GM12878 (cell line): ENCODE results near the gene INTS6. TPM values are rescaled to one million over a fixed set of nuclear protein-coding genes. Genes with fewer than 3 reads are reported as not detected.

Experiments
- ATAC-seq: fragments of 200-7000 bp; cut with Tn5 transposase; 3 replicates; pipeline ENCODE4 v1.9.1; 2020; ENCODE audit warnings: mild to moderate bottlenecking, moderate library complexity
- BruUV-seq: library from RNA; stranded (reverse); fragments of 400-500 nt; replicated peaks from 2 replicates; lab custom pipeline; 2021; lab: Mats Ljungman, UMichigan
- CTCF ChIA-PET: fragments of 300-600 bp; sonication (Branson Sonifier 250); formaldehyde crosslinking; extraction: SDS; loops from one replicate; lab custom pipeline; 2021; ENCODE audit warnings: inconsistent platforms; lab: Yijun Ruan, JAX
- POLR2A ChIA-PET: fragments of 350-600 bp; formaldehyde crosslinking; extraction: SDS; loops from one replicate; lab custom pipeline; 2021; ENCODE audit warnings: inconsistent platforms; lab: Charles Lee
- RAD21 ChIA-PET: fragments of 300-600 bp; sonication (Branson Sonifier 250); formaldehyde crosslinking; loops from one replicate; lab custom pipeline; 2023; ENCODE audit warnings: antibody characterized with exemption; ENCODE audit not compliant: unreplicated experiment; lab: Charles Lee
- SMC1A ChIA-PET: fragments of 300-600 bp; sonication (Branson Sonifier 250); formaldehyde crosslinking; loops from one replicate; lab custom pipeline; 2023; ENCODE audit not compliant: unreplicated experiment, uncharacterized antibody; lab: Charles Lee
- DNase-seq: peaks from one replicate; pipeline ENCODE4 v3.0.0-alpha.2; 2011; ENCODE audit warnings: low read depth, low spot score
- FAIRE-seq: peaks from 3 replicates; lab custom pipeline; 2011; peaks lifted over from hg19 to GRCh38; lab: Jason Lieb, UNC
- H2AFZ ChIP-seq: 2 replicates; pipeline ENCODE4 v1.6.0; 2011; ENCODE audit warnings: low read depth, low read length, control low read depth; ENCODE audit not compliant: control insufficient read depth
- H3K27ac ChIP-seq: 2 replicates; pipeline ENCODE4 v1.5.1; 2011; ENCODE audit warnings: control low read depth; ENCODE audit not compliant: control insufficient read depth, insufficient read depth
- H3K27me3 ChIP-seq, 2 experiments: replicated peaks in 1 of 2; 2 replicates each; pipeline versions ENCODE4 v1.6.0 to v1.6.1; 2011; ENCODE audit warnings: low read length in 1 of 2; ENCODE audit not compliant: control insufficient read depth in 2 of 2, insufficient read depth in 2 of 2
- H3K36me3 ChIP-seq, 2 experiments: 2 replicates each; pipeline ENCODE4 v1.5.1; 2011; ENCODE audit warnings: low read length in 1 of 2; ENCODE audit not compliant: control insufficient read depth in 2 of 2, insufficient read depth in 2 of 2
- H3K4me1 ChIP-seq: 2 replicates; pipeline ENCODE4 v1.6.1; 2011; ENCODE audit warnings: mild to moderate bottlenecking, low read length, moderate library complexity, mixed read lengths; ENCODE audit not compliant: control insufficient read depth, insufficient read depth
- H3K4me2 ChIP-seq: 2 replicates; pipeline ENCODE4 v1.6.0; 2011; ENCODE audit warnings: control low read depth; ENCODE audit not compliant: control insufficient read depth, insufficient read depth
- H3K4me3 ChIP-seq: fragments of 200-600 bp; sonication (generic); 2 replicates; pipeline ENCODE4 v1.5.1; 2016
- H3K79me2 ChIP-seq: 2 replicates; pipeline ENCODE4 v1.6.0; 2011; ENCODE audit warnings: low read length; ENCODE audit not compliant: control insufficient read depth, insufficient read depth
- H3K9ac ChIP-seq: 2 replicates; pipeline ENCODE4 v1.8.0; 2011; ENCODE audit warnings: low read length, control low read depth, mixed read lengths; ENCODE audit not compliant: control insufficient read depth, insufficient read depth
- H3K9me3 ChIP-seq: replicated peaks from 3 replicates; pipeline ENCODE4 v1.5.1; 2011; ENCODE audit warnings: mild to moderate bottlenecking, low read length; ENCODE audit not compliant: control insufficient read depth, insufficient read depth
- H4K20me1 ChIP-seq: 2 replicates; pipeline ENCODE4 v1.6.0; 2011; ENCODE audit not compliant: control insufficient read depth, insufficient read depth
- EED ChIP-seq: sonication (generic); IDR thresholded peaks from 2 replicates; pipeline ENCODE4 v1.6.1; 2016; ENCODE audit warnings: antibody characterized with exemption, low read depth
- EP300 ChIP-seq, 2 experiments: fragments of 150-350 bp in 1 of 2; IDR thresholded peaks; 2 replicates each; pipeline ENCODE4 v1.6.1; 2011 to 2012; ENCODE audit warnings: low read depth in 2 of 2, low read length in 2 of 2, borderline replicate concordance in 1 of 2, improper control_type of control experiment in 1 of 2, inconsistent platforms in 1 of 2; ENCODE audit not compliant: control insufficient read depth in 1 of 2
- ETV6 ChIP-seq, 2 experiments: fragments of 450-650 bp in 1 of 2; IDR thresholded peaks in 1 of 2; conservative IDR thresholded peaks in 1 of 2; 2 replicates each; pipeline ENCODE4 v1.6.1; 2014; ENCODE audit warnings: antibody characterized with exemption in 1 of 2, borderline replicate concordance in 1 of 2, low read depth in 1 of 2, mild to moderate bottlenecking in 1 of 2, moderate library complexity in 1 of 2
- HCFC1 ChIP-seq: fragments of 150-350 bp; IDR thresholded peaks from 2 replicates; pipeline ENCODE4 v1.6.1; 2014; ENCODE audit warnings: low read length
- MYB ChIP-seq: fragments of 150-350 bp; IDR thresholded peaks from 2 replicates; pipeline ENCODE4 v1.6.1; 2014; ENCODE audit warnings: mild to moderate bottlenecking, low read depth, low read length, borderline replicate concordance
- NR2C2 ChIP-seq: IDR thresholded peaks from 2 replicates; pipeline ENCODE4 v1.6.1; 2011; ENCODE audit warnings: borderline replicate concordance, low read depth; ENCODE audit not compliant: control insufficient read depth, insufficient read length
- RCOR1 ChIP-seq: conservative IDR thresholded peaks from 2 replicates; pipeline ENCODE4 v1.6.1; 2012; ENCODE audit warnings: low read depth, low read length, improper control_type of control experiment
- SMARCA5 ChIP-seq: fragments of 450-650 bp; IDR thresholded peaks from 2 replicates; pipeline ENCODE4 v1.6.1; 2017; ENCODE audit warnings: mild to moderate bottlenecking
- SREBF2 ChIP-seq: IDR thresholded peaks from 2 replicates; pipeline ENCODE4 v1.6.1; 2012; ENCODE audit warnings: mild to moderate bottlenecking, low read length
- SUPT20H ChIP-seq: IDR thresholded peaks from 2 replicates; pipeline ENCODE4 v1.6.1; 2011; ENCODE audit warnings: low read depth, mild to moderate bottlenecking, low read length, moderate library complexity, borderline replicate concordance; ENCODE audit not compliant: control insufficient read depth
- YBX1 ChIP-seq: fragments of 450-650 bp; IDR thresholded peaks from 2 replicates; pipeline ENCODE4 v1.6.1; 2016; ENCODE audit warnings: antibody characterized with exemption
- ZNF622 ChIP-seq: fragments of 450-650 bp; IDR thresholded peaks from 2 replicates; pipeline ENCODE4 v1.6.1; 2017; ENCODE audit warnings: mild to moderate bottlenecking, inconsistent platforms
- WGBS: methylation state at CpG from one replicate; pipeline ENCODE4 v1.1.6; 2016; ENCODE audit warnings: low lambda C conversion rate; ENCODE audit not compliant: insufficient replicate concordance, insufficient coverage; ENCODE audit errors: missing lambda C conversion rate; 5-methylcytosine and 5-hydroxymethylcytosine counted together
- in situ Hi-C: fragments of 300-500 bp; cut with MboI; formaldehyde crosslinking; loops from 9 replicates; pipeline ENCODE4 v1.14.3; 2018; ENCODE audit warnings: mixed read lengths
- intact Hi-C: fragments of 100-400 bp; cut with micrococcal nuclease; formaldehyde crosslinking; loops from one replicate; pipeline ENCODE4 v1.14.2; 2022; ENCODE audit not compliant: unreplicated experiment
- polyA plus RNA-seq, 11 experiments: library from polyadenylated mRNA; depleted of rRNA in 4 of 11; unstranded in 6 of 11; stranded (reverse) in 5 of 11; fragments of >200 nt; fragmentation: Nextera tagmentation in 4 of 11; fragmentation: Illumina TruSeq in 1 of 11; extraction: Ambion mirVana in 4 of 11; extraction: Trizol in 1 of 11; gene quantifications; 1 replicate in 1 of 11; 2 replicates in 10 of 11; pipeline versions ENCODE4 v1.2.1 to v1.2.3, GENCODE V29; 2011 to 2016; ENCODE audit warnings: inconsistent platforms in 2 of 11, missing spikeins in 2 of 11, low read depth in 1 of 11
- total RNA-seq, 4 experiments: library from RNA; depleted of rRNA in 3 of 4; stranded (reverse); fragments of >200 nt in 3 of 4; fragmentation: Illumina TruSeq in 1 of 4; extraction: Trizol in 1 of 4; gene quantifications; 2 replicates each; pipeline versions ENCODE4 v1.2.1 to v1.2.3, GENCODE V29; 2013 to 2021
- TF ChIP-seq, protein P1 (sequence below): fragments of 450-650 bp; IDR thresholded peaks from 2 replicates; pipeline ENCODE4 v1.6.1; 2014; ENCODE audit warnings: mild to moderate bottlenecking
- TF ChIP-seq, protein P2 (sequence below): fragments of 450-650 bp; IDR thresholded peaks from 2 replicates; pipeline ENCODE4 v1.6.1; 2017; ENCODE audit warnings: mild to moderate bottlenecking, low read depth, inconsistent platforms; ENCODE audit not compliant: poor library complexity, severe bottlenecking

Gene INTS6
- total and polyA plus RNA-seq, 10 of the 15 experiments (the other 5 are each of a cell fraction or from before 2014, with no cell fraction given) = 7.2 to 57.7 (median 30.9) TPM

GRCh38 chr13:51332566-51333361 is 120.1 kb downstream of the INTS6 start (continued):
- TF ChIP-seq SUPT20H = no peak
- TF ChIP-seq MYB = no peak
- TF ChIP-seq, protein P1, sequence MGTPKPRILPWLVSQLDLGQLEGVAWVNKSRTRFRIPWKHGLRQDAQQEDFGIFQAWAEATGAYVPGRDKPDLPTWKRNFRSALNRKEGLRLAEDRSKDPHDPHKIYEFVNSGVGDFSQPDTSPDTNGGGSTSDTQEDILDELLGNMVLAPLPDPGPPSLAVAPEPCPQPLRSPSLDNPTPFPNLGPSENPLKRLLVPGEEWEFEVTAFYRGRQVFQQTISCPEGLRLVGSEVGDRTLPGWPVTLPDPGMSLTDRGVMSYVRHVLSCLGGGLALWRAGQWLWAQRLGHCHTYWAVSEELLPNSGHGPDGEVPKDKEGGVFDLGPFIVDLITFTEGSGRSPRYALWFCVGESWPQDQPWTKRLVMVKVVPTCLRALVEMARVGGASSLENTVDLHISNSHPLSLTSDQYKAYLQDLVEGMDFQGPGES = no peak
- no peak for TF ChIP-seq EP300 (IDR thresholded peaks at IDR 0.05; ENCODE audit: borderline replicate concordance in 1 of 2, control insufficient read depth in 1 of 2, low read depth in 2 of 2, low read length in 2 of 2)
- no peak for TF ChIP-seq SREBF2

DNA sequence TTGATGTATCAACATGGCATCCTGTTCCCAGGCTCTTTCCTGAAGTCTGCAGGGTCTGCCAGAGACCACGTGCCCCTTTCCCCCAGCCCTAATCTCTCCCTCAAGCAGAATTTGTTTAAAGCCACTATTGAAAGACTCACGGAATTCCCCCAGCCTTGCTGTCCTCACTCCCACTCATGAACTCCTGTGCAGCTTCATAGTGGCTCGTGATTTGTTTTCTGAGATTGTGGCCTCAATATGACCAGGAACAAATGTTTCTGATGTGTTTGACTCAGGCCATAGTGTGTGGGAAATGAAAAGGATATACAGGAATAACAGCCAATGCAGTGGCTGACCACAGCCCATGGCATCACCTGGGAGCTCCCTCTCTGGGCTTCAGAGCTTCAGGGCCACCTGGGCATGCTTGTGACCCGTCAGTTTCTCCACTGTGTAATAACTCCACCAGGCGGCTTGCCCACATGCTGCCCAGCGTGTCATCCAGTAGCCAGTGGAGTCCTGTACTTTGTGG is 121.4 kb downstream of the INTS6 start:
- peak; percentile 18 for FAIRE-seq
- TF ChIP-seq RCOR1 = no peak
- TF ChIP-seq, protein P2, sequence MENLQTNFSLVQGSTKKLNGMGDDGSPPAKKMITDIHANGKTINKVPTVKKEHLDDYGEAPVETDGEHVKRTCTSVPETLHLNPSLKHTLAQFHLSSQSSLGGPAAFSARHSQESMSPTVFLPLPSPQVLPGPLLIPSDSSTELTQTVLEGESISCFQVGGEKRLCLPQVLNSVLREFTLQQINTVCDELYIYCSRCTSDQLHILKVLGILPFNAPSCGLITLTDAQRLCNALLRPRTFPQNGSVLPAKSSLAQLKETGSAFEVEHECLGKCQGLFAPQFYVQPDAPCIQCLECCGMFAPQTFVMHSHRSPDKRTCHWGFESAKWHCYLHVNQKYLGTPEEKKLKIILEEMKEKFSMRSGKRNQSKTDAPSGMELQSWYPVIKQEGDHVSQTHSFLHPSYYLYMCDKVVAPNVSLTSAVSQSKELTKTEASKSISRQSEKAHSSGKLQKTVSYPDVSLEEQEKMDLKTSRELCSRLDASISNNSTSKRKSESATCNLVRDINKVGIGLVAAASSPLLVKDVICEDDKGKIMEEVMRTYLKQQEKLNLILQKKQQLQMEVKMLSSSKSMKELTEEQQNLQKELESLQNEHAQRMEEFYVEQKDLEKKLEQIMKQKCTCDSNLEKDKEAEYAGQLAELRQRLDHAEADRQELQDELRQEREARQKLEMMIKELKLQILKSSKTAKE = no peak
- no peak for TF ChIP-seq SMARCA5
- TF ChIP-seq ETV6 (conservative IDR thresholded peaks at IDR 0.05 in 1 of 2, IDR thresholded peaks at IDR 0.05 in 1 of 2; ENCODE audit: borderline replicate concordance in 1 of 2, low read depth in 1 of 2) = 0 out of 4 replicates have a peak, but pooled peaks of 1 of the 2 experiments have one; percentile 6
- TF ChIP-seq YBX1 = no peak
- TF ChIP-seq EED = peak; percentile 67; the same call in 1 of the 2 replicates
- no peak for TF ChIP-seq NR2C2
- no peak for TF ChIP-seq ZNF622
- no peak for TF ChIP-seq HCFC1

More for the DNA sequence above, 121.4 kb downstream of the INTS6 start:
- SMC1A ChIA-PET = interaction anchor here (1.0 to 1.2 kb wide), 3 partner anchors 37 to 469 kb away, joined by 3 to 4 read pairs (median 3); no protein-coding TSS in a partner anchor
- peak overlapping the region; percentile 52 for H2AFZ ChIP-seq
- no peaks in the 10 kb centered on the region for H4K20me1 ChIP-seq
- no peaks in the 10 kb centered on the region for H3K27me3 ChIP-seq
- RAD21 ChIA-PET = interaction anchor here (0.6 to 2.2 kb wide), 6 partner anchors 15 to 466 kb away, joined by 3 to 8 read pairs (median 3); no protein-coding TSS in a partner anchor
- peak overlapping the region; percentile 46; the same call in 1 of the 2 replicates for H3K4me2 ChIP-seq
- WGBS = 16% methylated on average over 6 of the region's 6 CpGs
- no peak overlapping the region for H3K4me3 ChIP-seq
- peak overlapping the region; percentile 35; the same call in 1 of the 2 replicates for H3K27ac ChIP-seq
- no peaks in the 10 kb centered on the region for H3K36me3 ChIP-seq
- DNase-seq (peak; percentile 26), ATAC-seq (peak; percentile 75)
- CTCF ChIA-PET = interaction anchor here (0.5 to 1.9 kb wide), 4 partner anchors 14 to 466 kb away, joined by 3 to 5 read pairs (median 4); no protein-coding TSS in a partner anchor
- peaks cover 18% of the 10 kb centered on the region for H3K4me1 ChIP-seq
- in situ Hi-C loops = no loop called here
- H3K9ac ChIP-seq = peak overlapping the region; percentile 1; the same call in 1 of the 2 replicates
- no peaks in the 10 kb centered on the region for H3K79me2 ChIP-seq
- intact Hi-C loops = no loop called here
- POLR2A ChIA-PET = interaction anchor here (0.6 to 0.7 kb wide), 5 partner anchors 12 to 1620 kb away, joined by 3 to 7 read pairs (median 3); no protein-coding TSS in a partner anchor
- H3K9me3 ChIP-seq = no peaks in the 10 kb centered on the region
- no TSS peak for BruUV-seq
